Activated B cell treated with CpG ODN at 0.5 μM for 24 hours (primary cell): Measurements from ENCODE around the gene G3BP1. TPM values are rescaled to one million over a fixed set of nuclear protein-coding genes. Genes with fewer than 3 reads are reported as not detected.

Experiments used
- ATAC-seq: fragments of 200-7000 bp; cut with Tn5 transposase; one replicate; pipeline ENCODE4 v1.10.0; 2021; ENCODE audit warnings: low read depth, mild to moderate bottlenecking, moderate library complexity
- CTCF ChIA-PET: fragments of 350-600 bp; sonication (Branson Sonifier 250); formaldehyde crosslinking; loops from one replicate; lab custom pipeline; 2021; ENCODE audit warnings: antibody characterized with exemption; lab: Charles Lee
- POLR2A ChIA-PET: fragments of 350-600 bp; sonication (Branson Sonifier 250); formaldehyde crosslinking; loops from one replicate; lab custom pipeline; 2021; ENCODE audit warnings: antibody characterized with exemption; lab: Charles Lee
- DNase-seq: peaks from one replicate; pipeline ENCODE4 v3.0.0; 2022
- H3K27ac Mint-ChIP-seq: one replicate; pipeline ENCODE4 v1.8.0; 2020; ENCODE audit warnings: mixed read lengths
- H3K27me3 Mint-ChIP-seq: one replicate; pipeline ENCODE4 v1.8.0; 2021; ENCODE audit warnings: mixed read lengths
- H3K36me3 Mint-ChIP-seq: one replicate; pipeline ENCODE4 v1.8.0; 2021; ENCODE audit warnings: low read depth, mixed read lengths
- H3K4me1 Mint-ChIP-seq: one replicate; pipeline ENCODE4 v1.8.0; 2021; ENCODE audit warnings: mixed read lengths
- H3K4me3 Mint-ChIP-seq: one replicate; pipeline ENCODE4 v1.8.0; 2020; ENCODE audit warnings: mild to moderate bottlenecking, mixed read lengths
- H3K9me3 Mint-ChIP-seq: one replicate; pipeline ENCODE4 v1.8.0; 2020; ENCODE audit warnings: mixed read lengths
- CTCF ChIP-seq: fragments of 200-600 bp; IDR thresholded peaks from one replicate; pipeline ENCODE4 v1.8.0; 2022; ENCODE audit warnings: antibody characterized with exemption, mild to moderate bottlenecking
- intact Hi-C: fragments of 100-400 bp; cut with micrococcal nuclease; formaldehyde crosslinking; loops from one replicate; pipeline ENCODE4 v1.15.1; 2024
- total RNA-seq: library from RNA; stranded (reverse); gene quantifications from 2 replicates; pipeline ENCODE4 v1.2.3, GENCODE V29; 2022

G3BP1 gene
- total RNA-seq, 1 donor from 2014 or later: 227 TPM

GRCh38 chr5:151741678-151742423 lies 29.9 kb upstream of the G3BP1 start:
- POLR2A ChIA-PET: interaction anchor here (0.6 to 4.3 kb wide), 2 partner anchors 30 to 1264 kb away, joined by 3 to 33 read pairs; partner anchors contain the start of gene G3BP1
- no peaks in the 10 kb centered on the region for H3K9me3 Mint-ChIP-seq
- TF ChIP-seq CTCF: no peak
- H3K27ac Mint-ChIP-seq: no peak overlapping the region
- intact Hi-C loops: loop anchor here (2.0 kb wide), 1 partner anchor 401 kb away; no protein-coding TSS in a partner anchor
- DNase-seq: no peak
- CTCF ChIA-PET: interaction anchor here (0.9 to 10.4 kb wide), 14 partner anchors 8 to 90 kb away, joined by 3 to 223 read pairs (median 5); partner anchors contain the start of gene G3BP1
- H3K4me1 Mint-ChIP-seq: peaks cover 25% of the 10 kb centered on the region
- no peak overlapping the region for H3K4me3 Mint-ChIP-seq
- peaks cover 51% of the 10 kb centered on the region for H3K36me3 Mint-ChIP-seq
- no peaks in the 10 kb centered on the region for H3K27me3 Mint-ChIP-seq
- ATAC-seq: no peak

DNA sequence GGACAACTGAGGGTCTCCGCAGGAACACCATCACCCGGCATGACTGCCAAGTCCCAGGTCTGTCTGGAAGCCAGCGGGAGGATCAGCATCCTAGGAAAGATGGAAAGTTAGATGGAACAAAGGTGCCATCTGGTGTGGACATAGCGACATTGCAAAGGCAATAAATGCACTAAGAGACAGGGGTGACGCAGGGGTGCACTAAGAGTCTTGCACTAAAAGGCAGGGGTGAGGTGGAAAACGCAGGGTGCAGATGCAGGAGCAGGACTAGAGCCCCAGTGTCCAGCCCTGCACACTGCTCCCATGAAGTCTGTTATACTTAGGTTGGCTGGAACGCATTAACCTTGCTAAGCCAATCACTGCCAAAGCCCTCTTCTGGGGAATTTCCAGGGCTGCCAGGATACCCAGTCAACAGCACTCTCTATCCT lies 28.9 kb upstream of the G3BP1 start:
- Mint-ChIP-seq H3K27me3 (no peaks in the 10 kb centered on the region), H3K4me1 (peaks cover 25% of the 10 kb centered on the region), H3K36me3 (peaks cover 46% of the 10 kb centered on the region), H3K4me3 (no peak overlapping the region), H3K9me3 (no peaks in the 10 kb centered on the region), H3K27ac (no peak overlapping the region)
- ChIA-PET CTCF (interaction anchor here (0.9 to 10.4 kb wide), 5 partner anchors 22 to 90 kb away, joined by 3 to 223 read pairs (median 3); partner anchors contain the start of gene G3BP1), POLR2A (no interaction called here)
- no peak for ATAC-seq
- no peak for TF ChIP-seq CTCF
- intact Hi-C loops: no loop called here
- no peak for DNase-seq

DNA sequence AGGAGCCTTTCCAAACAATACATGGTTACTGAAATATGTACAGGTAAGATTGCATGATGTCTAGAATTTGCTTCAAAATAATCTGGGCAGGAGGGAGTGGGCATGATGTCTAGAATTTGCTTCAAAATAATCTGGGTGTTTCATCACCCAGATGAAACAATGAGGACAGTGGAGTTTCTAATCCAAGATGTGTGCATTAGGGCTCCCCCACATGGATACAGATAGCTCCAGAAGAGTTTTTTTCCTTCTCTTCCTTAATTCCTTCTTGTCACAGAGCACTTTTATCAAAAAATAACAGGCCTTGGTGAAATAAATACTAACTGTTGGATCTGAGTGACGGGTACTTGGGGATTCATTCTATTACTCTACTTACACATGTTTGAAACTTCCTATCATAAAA lies 28.2 kb upstream of the G3BP1 start:
- Mint-ChIP-seq H3K27me3 (no peaks in the 10 kb centered on the region), H3K9me3 (no peaks in the 10 kb centered on the region), H3K4me3 (no peak overlapping the region), H3K27ac (peak overlapping the region; percentile 6), H3K36me3 (peaks cover 46% of the 10 kb centered on the region), H3K4me1 (peaks cover 25% of the 10 kb centered on the region)
- intact Hi-C loops: no loop called here
- POLR2A ChIA-PET: interaction anchor here (0.6 kb wide), 1 partner anchor 33 kb away, joined by 4 read pairs; no protein-coding TSS in a partner anchor
- no peak for TF ChIP-seq CTCF
- CTCF ChIA-PET: interaction anchor here (10.4 kb wide), 1 partner anchor 83 kb away, joined by 223 read pairs; no protein-coding TSS in a partner anchor
- ATAC-seq: no peak
- DNase-seq: no peak

DNA sequence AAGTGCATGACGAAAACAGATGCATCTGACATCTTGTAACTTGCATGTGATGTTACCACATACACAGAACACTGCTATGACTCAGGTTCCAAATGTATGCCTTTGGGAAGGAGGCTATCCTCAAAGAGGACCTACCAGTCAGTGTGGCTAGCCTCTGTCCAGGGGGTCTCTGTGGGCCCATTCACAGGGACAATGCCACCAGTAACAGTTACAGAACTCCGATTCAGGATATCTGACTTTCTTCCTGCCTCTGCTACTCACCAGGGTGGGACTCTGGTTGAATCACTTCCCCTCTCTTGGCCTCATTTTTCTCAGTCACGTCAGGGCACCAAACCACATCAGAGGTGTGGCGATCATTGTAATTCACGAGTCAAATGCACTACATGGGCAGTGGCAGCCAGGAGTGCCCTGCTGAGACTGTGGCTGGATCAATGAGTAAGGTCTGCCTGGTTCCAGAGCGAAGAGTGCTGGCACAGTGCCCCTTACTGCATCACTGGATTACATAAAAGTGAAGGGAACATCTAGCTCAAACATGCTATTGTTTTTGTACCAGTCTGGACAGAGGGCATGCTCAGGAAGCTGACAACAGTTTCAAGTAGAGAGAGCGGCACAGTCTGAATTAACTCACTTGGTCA lies 26.6 kb upstream of the G3BP1 start:
- H3K27ac Mint-ChIP-seq: peak overlapping the region; percentile 82
- DNase-seq (no peak), ATAC-seq (peak; percentile 74)
- no peak for TF ChIP-seq CTCF
- H3K4me1 Mint-ChIP-seq: peaks cover 38% of the 10 kb centered on the region
- peaks cover 45% of the 10 kb centered on the region for H3K36me3 Mint-ChIP-seq
- CTCF ChIA-PET: interaction anchor here (0.7 to 10.4 kb wide), 2 partner anchors 26 to 85 kb away, joined by 3 to 223 read pairs; no protein-coding TSS in a partner anchor
- POLR2A ChIA-PET: interaction anchor here (2.2 kb wide), 1 partner anchor 25 kb away, joined by 13 read pairs; the partner anchor contains the start of gene G3BP1
- H3K27me3 Mint-ChIP-seq: no peaks in the 10 kb centered on the region
- intact Hi-C loops: loop anchor here (1.0 kb wide), 2 partner anchors 13 to 26 kb away; partner anchors contain the start of genes ATOX1 and G3BP1
- H3K9me3 Mint-ChIP-seq: no peaks in the 10 kb centered on the region
- peak overlapping the region; percentile 12 for H3K4me3 Mint-ChIP-seq
